HG03520 (cell line): ENCODE results near the gene PEX10.

ENCODE experiments used
- ATAC-seq: cut with Tn5 transposase; IDR thresholded peaks from one replicate; pipeline ENCODE4 v1.9.1; 2021; ENCODE audit warnings: mild to moderate bottlenecking, moderate library complexity; ENCODE audit not compliant: unreplicated experiment

Gene PEX10

DNA sequence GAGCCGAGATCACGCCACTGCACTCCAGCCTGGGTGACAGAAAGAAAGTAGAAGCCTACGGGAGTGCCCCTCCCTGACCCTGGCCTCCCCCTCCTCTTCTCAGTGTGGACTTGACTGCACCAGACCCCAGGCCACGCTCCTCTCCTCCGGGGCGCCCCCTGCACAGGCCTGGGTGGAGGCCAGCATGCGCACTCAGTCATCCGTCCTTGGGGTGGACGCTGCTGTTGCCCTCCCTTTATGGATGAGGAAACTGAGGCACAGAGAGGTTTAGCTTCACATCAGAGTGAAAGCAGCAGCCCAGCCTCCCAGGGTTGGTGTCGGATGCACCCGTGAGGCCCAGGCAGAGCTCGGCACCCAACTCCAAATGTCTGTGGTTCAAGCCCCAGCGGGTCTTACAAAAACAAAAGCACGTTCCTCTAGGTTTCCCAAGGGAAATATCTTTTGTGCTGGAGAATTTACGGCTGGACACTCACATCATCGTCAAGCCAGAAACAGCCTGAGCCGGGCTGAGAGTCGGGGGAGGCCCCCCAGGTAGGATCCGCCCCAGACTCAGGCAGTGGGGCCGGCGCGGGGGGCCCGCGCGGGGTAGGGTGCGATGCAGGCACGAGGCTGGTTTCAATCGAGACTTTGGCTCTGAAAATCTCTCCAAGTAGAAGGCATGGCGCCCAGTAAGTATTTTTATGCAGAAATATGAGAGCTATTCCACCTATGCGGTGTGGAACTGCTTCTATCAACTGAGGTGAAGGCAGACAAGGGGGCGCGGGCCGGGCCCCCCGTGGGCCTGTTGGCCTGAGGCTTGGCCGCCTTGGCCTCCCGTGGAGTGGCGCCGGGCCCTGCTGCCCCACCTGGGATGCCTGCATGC is 57.6 kb downstream of the PEX10 start:
- no peak for ATAC-seq
